ENCODE data around the gene NEDD8.

The NEDD8 gene

GRCh38 chr14:24183014-24183481 is 49.1 kb downstream of the NEDD8 start:
- no peak for TF ChIP-seq CTCF (IDR thresholded peaks at IDR 0.05; ENCODE audit: insufficient read depth, low read length, poor library complexity, severe bottlenecking)
- TF ChIP-seq EZH2phosphoT487 (conservative IDR thresholded peaks at IDR 0.05; ENCODE audit: low read length), result no peak
- H3K9ac ChIP-seq (ENCODE audit: low read length), result no peak overlapping the region
- no peak overlapping the region for H2AFZ ChIP-seq (ENCODE audit: low read depth, low read length, severe bottlenecking)
- H3K9me2 ChIP-seq (replicated peaks; ENCODE audit: insufficient read depth, low read length), result no peaks in the 10 kb centered on the region
- H3K4me3 ChIP-seq (ENCODE audit: insufficient read depth, low read length, poor library complexity, severe bottlenecking), result no peak overlapping the region
- no peaks in the 10 kb centered on the region for H4K20me1 ChIP-seq (ENCODE audit: low read depth, low read length)
- H3F3A ChIP-seq (ENCODE audit: insufficient read depth), result no peaks in the 10 kb centered on the region
- H3K9me3 ChIP-seq (ENCODE audit: insufficient read depth, low read length), result no peaks in the 10 kb centered on the region
- no peak overlapping the region for H3K4me2 ChIP-seq (ENCODE audit: low read depth, low read length, poor library complexity, severe bottlenecking)
- no peaks in the 10 kb centered on the region for H3K27me3 ChIP-seq (ENCODE audit: low read length)
- no peaks in the 10 kb centered on the region for H3K36me3 ChIP-seq (ENCODE audit: low read length)
- no peaks in the 10 kb centered on the region for H3K79me2 ChIP-seq (ENCODE audit: insufficient read depth, low read length)
- H3K27ac ChIP-seq (ENCODE audit: low read depth, low read length), result no peak overlapping the region

GRCh38 chr14:24182110-24182882 is 49.9 kb downstream of the NEDD8 start:
- no peak overlapping the region for H3K4me2 ChIP-seq (ENCODE audit: low read depth, low read length, poor library complexity, severe bottlenecking)
- H3K9me3 ChIP-seq (ENCODE audit: insufficient read depth, low read length), result no peaks in the 10 kb centered on the region
- H3K27me3 ChIP-seq (ENCODE audit: low read length), result no peaks in the 10 kb centered on the region
- no peaks in the 10 kb centered on the region for H3F3A ChIP-seq (ENCODE audit: insufficient read depth)
- no peaks in the 10 kb centered on the region for H3K79me2 ChIP-seq (ENCODE audit: insufficient read depth, low read length)
- TF ChIP-seq EZH2phosphoT487 (conservative IDR thresholded peaks at IDR 0.05; ENCODE audit: low read length) (no peak), CTCF (IDR thresholded peaks at IDR 0.05; ENCODE audit: insufficient read depth, low read length, poor library complexity, severe bottlenecking) (no peak)
- no peaks in the 10 kb centered on the region for H3K36me3 ChIP-seq (ENCODE audit: low read length)
- H3K27ac ChIP-seq (ENCODE audit: low read depth, low read length), result no peak overlapping the region
- no peak overlapping the region for H3K9ac ChIP-seq (ENCODE audit: low read length)
- H4K20me1 ChIP-seq (ENCODE audit: low read depth, low read length), result no peaks in the 10 kb centered on the region
- no peak overlapping the region for H3K4me3 ChIP-seq (ENCODE audit: insufficient read depth, low read length, poor library complexity, severe bottlenecking)
- H3K9me2 ChIP-seq (replicated peaks; ENCODE audit: insufficient read depth, low read length), result no peaks in the 10 kb centered on the region
- no peak overlapping the region for H2AFZ ChIP-seq (ENCODE audit: low read depth, low read length, severe bottlenecking)

- Histone ChIP-seq H3F3A (ENCODE audit: insufficient read depth) (no peaks in the 10 kb centered on the region), H3K27ac (ENCODE audit: low read depth, low read length) (no peak overlapping the region), H3K79me2 (ENCODE audit: insufficient read depth, low read length) (no peaks in the 10 kb centered on the region), H3K36me3 (ENCODE audit: low read length) (no peaks in the 10 kb centered on the region), H3K9me2 (replicated peaks; ENCODE audit: insufficient read depth, low read length) (no peaks in the 10 kb centered on the region), H3K4me2 (ENCODE audit: low read depth, low read length, poor library complexity, severe bottlenecking) (no peak overlapping the region), H3K9ac (ENCODE audit: low read length) (no peak overlapping the region), H2AFZ (ENCODE audit: low read depth, low read length, severe bottlenecking) (no peak overlapping the region), H3K4me3 (ENCODE audit: insufficient read depth, low read length, poor library complexity, severe bottlenecking) (no peak overlapping the region), H4K20me1 (ENCODE audit: low read depth, low read length) (no peaks in the 10 kb centered on the region), H3K9me3 (ENCODE audit: insufficient read depth, low read length) (no peaks in the 10 kb centered on the region), H3K27me3 (ENCODE audit: low read length) (no peaks in the 10 kb centered on the region)
- TF ChIP-seq CTCF (IDR thresholded peaks at IDR 0.05; ENCODE audit: insufficient read depth, low read length, poor library complexity, severe bottlenecking) (no peak), EZH2phosphoT487 (conservative IDR thresholded peaks at IDR 0.05; ENCODE audit: low read length) (no peak)
These were observed 50.6 kb downstream of the NEDD8 start for GRCh38 chr14:24181371-24182077.

Data from SU-DHL-6 (cell line).